ENCODE measurements around the gene MAPT. TPM values are rescaled to one million over a fixed set of nuclear protein-coding genes. Genes with fewer than 3 reads are reported as not detected.

The MAPT gene
- total RNA-seq, 1 donor from 2014 or later = 2.4 TPM

- peak overlapping the region; percentile 99 for H3K4me2 ChIP-seq
- H4K20me1 ChIP-seq (ENCODE audit: low read depth) = peaks cover 35% of the 10 kb centered on the region
- Mint-ChIP-seq H3K9me3 (no peaks in the 10 kb centered on the region), H3K4me3 (peak overlapping the region; percentile 86), H3K36me3 (no peaks in the 10 kb centered on the region), H3K27ac (no peak overlapping the region), H3K4me1 (peaks cover 18% of the 10 kb centered on the region), H3K27me3 (ENCODE audit: insufficient read depth, low read depth) (peaks cover 54% of the 10 kb centered on the region)
- no peak overlapping the region for H2AFZ ChIP-seq (replicated peaks)
- H3K4me1 ChIP-seq = peaks cover 14% of the 10 kb centered on the region
- peak overlapping the region; percentile 66 for H3K4me3 ChIP-seq
- H3K9me3 ChIP-seq (ENCODE audit: low read depth) = no peaks in the 10 kb centered on the region
- TF ChIP-seq EZH2 (IDR thresholded peaks at IDR 0.05) (peak; percentile 64), CTCF (IDR thresholded peaks at IDR 0.05) (no peak), EZH2phosphoT487 (IDR thresholded peaks at IDR 0.05) (peak; percentile 71)
- peaks cover 96% of the 10 kb centered on the region for H3K27me3 ChIP-seq
- no peaks in the 10 kb centered on the region for H3K36me3 ChIP-seq
- no peaks in the 10 kb centered on the region for H3F3A ChIP-seq (ENCODE audit: low read depth)
- no peak overlapping the region for H3K9ac ChIP-seq
- H3K79me2 ChIP-seq (ENCODE audit: low read depth) = no peaks in the 10 kb centered on the region
- DNase-seq (ENCODE audit: low spot score) = peak; percentile 48
- H3K27ac ChIP-seq = no peak overlapping the region
These were observed 1.8 kb downstream of the MAPT start for GRCh38 chr17:45895969-45896785.

- Histone ChIP-seq H2AFZ (replicated peaks) (peak overlapping the region; percentile 93), H3K9ac (no peak overlapping the region), H3K4me3 (peak overlapping the region; percentile 46), H3F3A (ENCODE audit: low read depth) (no peaks in the 10 kb centered on the region), H4K20me1 (ENCODE audit: low read depth) (peaks cover 35% of the 10 kb centered on the region), H3K79me2 (ENCODE audit: low read depth) (no peaks in the 10 kb centered on the region), H3K27me3 (peaks cover 96% of the 10 kb centered on the region), H3K36me3 (no peaks in the 10 kb centered on the region), H3K9me3 (ENCODE audit: low read depth) (no peaks in the 10 kb centered on the region), H3K4me2 (peak overlapping the region; percentile 81), H3K27ac (no peak overlapping the region), H3K4me1 (peaks cover 14% of the 10 kb centered on the region)
- no peaks in the 10 kb centered on the region for H3K9me3 Mint-ChIP-seq
- peaks cover 18% of the 10 kb centered on the region for H3K4me1 Mint-ChIP-seq
- peak; percentile 59 for DNase-seq (ENCODE audit: low spot score)
- H3K27me3 Mint-ChIP-seq (ENCODE audit: insufficient read depth, low read depth) = peaks cover 52% of the 10 kb centered on the region
- no peak overlapping the region for H3K27ac Mint-ChIP-seq
- no peaks in the 10 kb centered on the region for H3K36me3 Mint-ChIP-seq
- H3K4me3 Mint-ChIP-seq = peak overlapping the region; percentile 69
- TF ChIP-seq CTCF (IDR thresholded peaks at IDR 0.05) = peak; percentile 18
- TF ChIP-seq EZH2 (IDR thresholded peaks at IDR 0.05) = peak; percentile 80
- TF ChIP-seq EZH2phosphoT487 (IDR thresholded peaks at IDR 0.05) = peak; percentile 81
These were observed 2.7 kb downstream of the MAPT start for GRCh38 chr17:45896803-45897693.

- no peaks in the 10 kb centered on the region for H3K36me3 Mint-ChIP-seq
- Histone ChIP-seq H2AFZ (replicated peaks) (no peak overlapping the region), H3K9ac (no peak overlapping the region), H3K27ac (no peak overlapping the region), H3K4me1 (peaks cover 15% of the 10 kb centered on the region), H3K36me3 (no peaks in the 10 kb centered on the region), H3K4me3 (no peak overlapping the region), H3F3A (ENCODE audit: low read depth) (peaks cover 9% of the 10 kb centered on the region), H3K79me2 (ENCODE audit: low read depth) (no peaks in the 10 kb centered on the region), H3K9me3 (ENCODE audit: low read depth) (no peaks in the 10 kb centered on the region), H3K27me3 (peaks cover 91% of the 10 kb centered on the region), H3K4me2 (no peak overlapping the region), H4K20me1 (ENCODE audit: low read depth) (peaks cover 34% of the 10 kb centered on the region)
- H3K27ac Mint-ChIP-seq = no peak overlapping the region
- H3K9me3 Mint-ChIP-seq = no peaks in the 10 kb centered on the region
- TF ChIP-seq EZH2phosphoT487 (IDR thresholded peaks at IDR 0.05) (no peak), CTCF (IDR thresholded peaks at IDR 0.05) (no peak), EZH2 (IDR thresholded peaks at IDR 0.05) (no peak)
- DNase-seq (ENCODE audit: low spot score) = no peak
- no peak overlapping the region for H3K4me3 Mint-ChIP-seq
- H3K4me1 Mint-ChIP-seq = peaks cover 27% of the 10 kb centered on the region
- peaks cover 44% of the 10 kb centered on the region for H3K27me3 Mint-ChIP-seq (ENCODE audit: insufficient read depth, low read depth)
These were observed 5.8 kb downstream of the MAPT start for GRCh38 chr17:45900136-45900535.
